Measurements from ENCODE around the gene B3GNT3. TPM values are rescaled to one million over a fixed set of nuclear protein-coding genes. Genes with fewer than 3 reads are reported as not detected.

The B3GNT3 gene
- total and polyA plus RNA-seq, 2 of the 4 experiments (the other 2 are of a cell fraction) = not detected

- no peak for TF ChIP-seq ELK1 (IDR thresholded peaks at IDR 0.05; ENCODE audit: borderline replicate concordance, low read depth, low read length)
Observed at GRCh38 chr19:17796013-17796837, 1.3 kb downstream of the B3GNT3 start (continued).

GRCh38 chr19:17796838-17797423 is 2.0 kb downstream of the B3GNT3 start:
- Histone ChIP-seq H2AK5ac (ENCODE audit: low read depth, low read length) (no peak overlapping the region), H4K20me1 (ENCODE audit: insufficient read depth, low read length) (no peaks in the 10 kb centered on the region), H2AK9ac (replicated peaks; ENCODE audit: low read depth, low read length, poor library complexity) (no peak overlapping the region), H3K27me3 (ENCODE audit: control insufficient read depth, insufficient read depth, low read length) (peaks cover 62% of the 10 kb centered on the region), H4K8ac (ENCODE audit: low read depth in 2 of 2, low read length in 2 of 2) (no peak overlapping the region), H3K4me2 (ENCODE audit: low read depth, low read length) (no peak overlapping the region), H3K27ac (ENCODE audit: insufficient read depth, low read length) (no peak overlapping the region), H3K9ac (ENCODE audit: low read depth, low read length) (no peak overlapping the region), H3K23ac (ENCODE audit: low read depth, low read length) (no peak overlapping the region), H3K36me3 (ENCODE audit: control insufficient read depth, insufficient read depth, low read length) (no peaks in the 10 kb centered on the region), H2BK15ac (ENCODE audit: low read depth, low read length) (no peak overlapping the region), H3K56ac (ENCODE audit: extremely low read depth, insufficient read depth, low read length) (no peak overlapping the region), H3K9me1 (ENCODE audit: insufficient read depth, low read length) (no peaks in the 10 kb centered on the region), H3K4ac (ENCODE audit: low read depth, low read length) (no peak overlapping the region), H3K18ac (ENCODE audit: low read depth, low read length) (no peak overlapping the region), H2BK120ac (ENCODE audit: low read depth, low read length) (no peak overlapping the region), H2BK5ac (ENCODE audit: low read depth, low read length, poor library complexity, severe bottlenecking) (no peak overlapping the region), H4K91ac (ENCODE audit: insufficient read depth, low read depth, low read length) (no peak overlapping the region), H2BK20ac (ENCODE audit: low read depth, low read length) (no peak overlapping the region), H3K14ac (replicated peaks; ENCODE audit: low read depth, low read length) (no peak overlapping the region), H2AFZ (replicated peaks; ENCODE audit: low read length, poor library complexity) (no peak overlapping the region), H3K4me3 (ENCODE audit: insufficient read depth, low read depth, low read length) (no peak overlapping the region), H3K9me3 (ENCODE audit: control insufficient read depth, insufficient read depth, low read length) (peaks cover 3% of the 10 kb centered on the region; the same call in 1 of the 2 replicates), H3K4me1 (ENCODE audit: control insufficient read depth, insufficient read depth, low read length) (no peaks in the 10 kb centered on the region), H4K5ac (ENCODE audit: low read depth, low read length) (no peak overlapping the region), H3K79me1 (ENCODE audit: low read depth in 1 of 2, low read length in 2 of 2) (no peaks in the 10 kb centered on the region)
- CTCF ChIA-PET = interaction anchor here (1.7 kb wide), 1 partner anchor 30 kb away, joined by 5 read pairs; no protein-coding TSS in a partner anchor
- ATAC-seq (ENCODE audit: low read depth) (no peak), DNase-seq (no peak)
- dilution Hi-C loops (cut with HindIII; ENCODE audit: low sequenced_read_pairs, unreplicated experiment) (no loop called here), intact Hi-C loops (cut with micrococcal nuclease) (no loop called here), in situ Hi-C loops (cut with MboI; ENCODE audit: low sequenced_read_pairs) (no loop called here)
- TF ChIP-seq RFX5 (IDR thresholded peaks at IDR 0.05; ENCODE audit: low read depth, low read length) (no peak), CHD1 (IDR thresholded peaks at IDR 0.05; ENCODE audit: low read depth, low read length) (no peak), FOS (IDR thresholded peaks at IDR 0.05; ENCODE audit: low read depth, low read length) (no peak), RCOR1 (IDR thresholded peaks at IDR 0.05; ENCODE audit: insufficient replicate concordance, low read length) (no peak), RAD21 (IDR thresholded peaks at IDR 0.05; ENCODE audit: low read length) (no peak), BHLHE40 (IDR thresholded peaks at IDR 0.05; ENCODE audit: low read depth, low read length) (no peak), USF2 (IDR thresholded peaks at IDR 0.05; ENCODE audit: low read depth, low read length) (no peak), MAFK (IDR thresholded peaks at IDR 0.05; ENCODE audit: low read depth, low read length) (no peak), CTCF (conservative IDR thresholded peaks at IDR 0.05; ENCODE audit: low read depth, low read length) (no peak), SMC3 (IDR thresholded peaks at IDR 0.05; ENCODE audit: low read depth, low read length) (no peak)
- POLR2A ChIA-PET (ENCODE audit: unreplicated experiment) = no interaction called here
- BruUV-seq (replicated peaks) = no TSS peak
- WGBS, 2 experiments (ENCODE audit: extremely low coverage in 2 of 2, insufficient read length in 1 of 2) = no CpG with 5 or more reads among the region's 1 CpG
